GM12878 (cell line): Measurements from ENCODE around the gene RAB10. TPM values are rescaled to one million over a fixed set of nuclear protein-coding genes. Genes with fewer than 3 reads are reported as not detected.

Source experiments
- ATAC-seq: fragments of 200-7000 bp; cut with Tn5 transposase; 3 replicates; pipeline ENCODE4 v1.9.1; 2020; ENCODE audit warnings: mild to moderate bottlenecking, moderate library complexity
- BruUV-seq: library from RNA; stranded (reverse); fragments of 400-500 nt; replicated peaks from 2 replicates; lab custom pipeline; 2021; lab: Mats Ljungman, UMichigan
- CTCF ChIA-PET: fragments of 300-600 bp; sonication (Branson Sonifier 250); formaldehyde crosslinking; extraction: SDS; loops from one replicate; lab custom pipeline; 2021; ENCODE audit warnings: inconsistent platforms; lab: Yijun Ruan, JAX
- POLR2A ChIA-PET: fragments of 350-600 bp; formaldehyde crosslinking; extraction: SDS; loops from one replicate; lab custom pipeline; 2021; ENCODE audit warnings: inconsistent platforms; lab: Charles Lee
- RAD21 ChIA-PET: fragments of 300-600 bp; sonication (Branson Sonifier 250); formaldehyde crosslinking; loops from one replicate; lab custom pipeline; 2023; ENCODE audit warnings: antibody characterized with exemption; ENCODE audit not compliant: unreplicated experiment; lab: Charles Lee
- SMC1A ChIA-PET: fragments of 300-600 bp; sonication (Branson Sonifier 250); formaldehyde crosslinking; loops from one replicate; lab custom pipeline; 2023; ENCODE audit not compliant: unreplicated experiment, uncharacterized antibody; lab: Charles Lee
- DNase-seq: peaks from one replicate; pipeline ENCODE4 v3.0.0-alpha.2; 2011; ENCODE audit warnings: low read depth, low spot score
- FAIRE-seq: peaks from 3 replicates; lab custom pipeline; 2011; peaks lifted over from hg19 to GRCh38; lab: Jason Lieb, UNC
- H2AFZ ChIP-seq: 2 replicates; pipeline ENCODE4 v1.6.0; 2011; ENCODE audit warnings: low read depth, low read length, control low read depth; ENCODE audit not compliant: control insufficient read depth
- H3K27ac ChIP-seq: 2 replicates; pipeline ENCODE4 v1.5.1; 2011; ENCODE audit warnings: control low read depth; ENCODE audit not compliant: control insufficient read depth, insufficient read depth
- H3K27me3 ChIP-seq, 2 experiments: replicated peaks in 1 of 2; 2 replicates each; pipeline versions ENCODE4 v1.6.0 to v1.6.1; 2011; ENCODE audit warnings: low read length in 1 of 2; ENCODE audit not compliant: control insufficient read depth in 2 of 2, insufficient read depth in 2 of 2
- H3K36me3 ChIP-seq, 2 experiments: 2 replicates each; pipeline ENCODE4 v1.5.1; 2011; ENCODE audit warnings: low read length in 1 of 2; ENCODE audit not compliant: control insufficient read depth in 2 of 2, insufficient read depth in 2 of 2
- H3K4me1 ChIP-seq: 2 replicates; pipeline ENCODE4 v1.6.1; 2011; ENCODE audit warnings: mild to moderate bottlenecking, low read length, moderate library complexity, mixed read lengths; ENCODE audit not compliant: control insufficient read depth, insufficient read depth
- H3K4me2 ChIP-seq: 2 replicates; pipeline ENCODE4 v1.6.0; 2011; ENCODE audit warnings: control low read depth; ENCODE audit not compliant: control insufficient read depth, insufficient read depth
- H3K4me3 ChIP-seq: fragments of 200-600 bp; sonication (generic); 2 replicates; pipeline ENCODE4 v1.5.1; 2016
- H3K79me2 ChIP-seq: 2 replicates; pipeline ENCODE4 v1.6.0; 2011; ENCODE audit warnings: low read length; ENCODE audit not compliant: control insufficient read depth, insufficient read depth
- H3K9ac ChIP-seq: 2 replicates; pipeline ENCODE4 v1.8.0; 2011; ENCODE audit warnings: low read length, control low read depth, mixed read lengths; ENCODE audit not compliant: control insufficient read depth, insufficient read depth
- H3K9me3 ChIP-seq: replicated peaks from 3 replicates; pipeline ENCODE4 v1.5.1; 2011; ENCODE audit warnings: mild to moderate bottlenecking, low read length; ENCODE audit not compliant: control insufficient read depth, insufficient read depth
- H4K20me1 ChIP-seq: 2 replicates; pipeline ENCODE4 v1.6.0; 2011; ENCODE audit not compliant: control insufficient read depth, insufficient read depth
- BCLAF1 ChIP-seq: fragments of 450-650 bp; IDR thresholded peaks from 2 replicates; pipeline ENCODE4 v1.6.1; 2017; ENCODE audit warnings: antibody characterized with exemption, mild to moderate bottlenecking, moderate library complexity
- IKZF2 ChIP-seq, 2 experiments: fragments of 450-650 bp; IDR thresholded peaks; 2 replicates each; pipeline ENCODE4 v1.6.1; 2017; ENCODE audit warnings: mild to moderate bottlenecking in 2 of 2, moderate library complexity in 2 of 2
- MLLT1 ChIP-seq: fragments of 450-650 bp; IDR thresholded peaks from 2 replicates; pipeline ENCODE4 v1.6.1; 2016; ENCODE audit warnings: mild to moderate bottlenecking
- RB1 ChIP-seq: fragments of 450-650 bp; formaldehyde crosslinking; IDR thresholded peaks from 2 replicates; pipeline ENCODE4 v1.6.1; 2017; ENCODE audit warnings: mild to moderate bottlenecking, borderline replicate concordance
- SPI1 ChIP-seq: IDR thresholded peaks from 2 replicates; pipeline ENCODE4 v1.6.1; 2011; ENCODE audit warnings: low read depth, mild to moderate bottlenecking, low read length, moderate library complexity, borderline replicate concordance; ENCODE audit not compliant: insufficient read depth
- WGBS: methylation state at CpG from one replicate; pipeline ENCODE4 v1.1.6; 2016; ENCODE audit warnings: low lambda C conversion rate; ENCODE audit not compliant: insufficient replicate concordance, insufficient coverage; ENCODE audit errors: missing lambda C conversion rate; 5-methylcytosine and 5-hydroxymethylcytosine counted together
- in situ Hi-C: fragments of 300-500 bp; cut with MboI; formaldehyde crosslinking; loops from 9 replicates; pipeline ENCODE4 v1.14.3; 2018; ENCODE audit warnings: mixed read lengths
- intact Hi-C: fragments of 100-400 bp; cut with micrococcal nuclease; formaldehyde crosslinking; loops from one replicate; pipeline ENCODE4 v1.14.2; 2022; ENCODE audit not compliant: unreplicated experiment
- polyA plus RNA-seq, 11 experiments: library from polyadenylated mRNA; depleted of rRNA in 4 of 11; unstranded in 6 of 11; stranded (reverse) in 5 of 11; fragments of >200 nt; fragmentation: Nextera tagmentation in 4 of 11; fragmentation: Illumina TruSeq in 1 of 11; extraction: Ambion mirVana in 4 of 11; extraction: Trizol in 1 of 11; gene quantifications; 1 replicate in 1 of 11; 2 replicates in 10 of 11; pipeline versions ENCODE4 v1.2.1 to v1.2.3, GENCODE V29; 2011 to 2016; ENCODE audit warnings: inconsistent platforms in 2 of 11, missing spikeins in 2 of 11, low read depth in 1 of 11
- total RNA-seq, 4 experiments: library from RNA; depleted of rRNA in 3 of 4; stranded (reverse); fragments of >200 nt in 3 of 4; fragmentation: Illumina TruSeq in 1 of 4; extraction: Trizol in 1 of 4; gene quantifications; 2 replicates each; pipeline versions ENCODE4 v1.2.1 to v1.2.3, GENCODE V29; 2013 to 2021

RAB10 gene
- total and polyA plus RNA-seq, 10 of the 15 experiments (the other 5 are each of a cell fraction or from before 2014, with no cell fraction given), result 13.3 to 109 (median 82.0) TPM

- DNase-seq, result no peak
- peak in 1 of 2 experiments; percentile 32; a peak in 1 of 4 replicates for TF ChIP-seq IKZF2 (IDR thresholded peaks at IDR 0.05)
- peak; percentile 78; the same call in 1 of the 2 replicates for TF ChIP-seq SPI1
- TF ChIP-seq BCLAF1, result no peak
- TF ChIP-seq RB1, result no peak
- TF ChIP-seq MLLT1, result no peak
- TF ChIP-seq, all 136 proteins: peak for 2
- FAIRE-seq, result no peak
- H3K4me3 ChIP-seq, result no peak overlapping the region
- H3K27me3 ChIP-seq, result no peaks in the 10 kb centered on the region
- SMC1A ChIA-PET, result interaction anchor here (0.6 kb wide), 1 partner anchor 117 kb away, joined by 3 read pairs; no protein-coding TSS in a partner anchor
- H2AFZ ChIP-seq, result no peak overlapping the region
- no peak overlapping the region for H3K9ac ChIP-seq
- no peak overlapping the region for H3K4me2 ChIP-seq
- CTCF ChIA-PET, result interaction anchor here (1.8 kb wide), 1 partner anchor 29 kb away, joined by 4 read pairs; no protein-coding TSS in a partner anchor
- in situ Hi-C loops, result no loop called here
- no peaks in the 10 kb centered on the region for H4K20me1 ChIP-seq
- H3K27ac ChIP-seq, result no peak overlapping the region
- H3K79me2 ChIP-seq, result no peaks in the 10 kb centered on the region
- H3K9me3 ChIP-seq, result no peaks in the 10 kb centered on the region
- no peaks in the 10 kb centered on the region for H3K36me3 ChIP-seq
- RAD21 ChIA-PET, result no interaction called here
- no peak; the same call in 2 of the 3 replicates for ATAC-seq
- no TSS peak for BruUV-seq
- WGBS, result 34% methylated on average over 4 of the region's 4 CpGs
- H3K4me1 ChIP-seq, result peaks cover 2% of the 10 kb centered on the region; the same call in 1 of the 2 replicates
- POLR2A ChIA-PET, result no interaction called here
- intact Hi-C loops, result no loop called here
These were observed 13.6 kb upstream of the RAB10 start for GRCh38 chr2:26020231-26020640.
